Measurements from ENCODE around the gene MAP3K7.

- TF ChIP-seq CTCF (IDR thresholded peaks at IDR 0.05): no peak
- no peak for TF ChIP-seq EZH2phosphoT487 (IDR thresholded peaks at IDR 0.05)
Measured at GRCh38 chr6:90495216-90495817, 91.6 kb downstream of the MAP3K7 start.

Measured in neural progenitor cell (in vitro differentiated cells).